Measurements from ENCODE around the gene ZSCAN20.

Gene ZSCAN20

DNA sequence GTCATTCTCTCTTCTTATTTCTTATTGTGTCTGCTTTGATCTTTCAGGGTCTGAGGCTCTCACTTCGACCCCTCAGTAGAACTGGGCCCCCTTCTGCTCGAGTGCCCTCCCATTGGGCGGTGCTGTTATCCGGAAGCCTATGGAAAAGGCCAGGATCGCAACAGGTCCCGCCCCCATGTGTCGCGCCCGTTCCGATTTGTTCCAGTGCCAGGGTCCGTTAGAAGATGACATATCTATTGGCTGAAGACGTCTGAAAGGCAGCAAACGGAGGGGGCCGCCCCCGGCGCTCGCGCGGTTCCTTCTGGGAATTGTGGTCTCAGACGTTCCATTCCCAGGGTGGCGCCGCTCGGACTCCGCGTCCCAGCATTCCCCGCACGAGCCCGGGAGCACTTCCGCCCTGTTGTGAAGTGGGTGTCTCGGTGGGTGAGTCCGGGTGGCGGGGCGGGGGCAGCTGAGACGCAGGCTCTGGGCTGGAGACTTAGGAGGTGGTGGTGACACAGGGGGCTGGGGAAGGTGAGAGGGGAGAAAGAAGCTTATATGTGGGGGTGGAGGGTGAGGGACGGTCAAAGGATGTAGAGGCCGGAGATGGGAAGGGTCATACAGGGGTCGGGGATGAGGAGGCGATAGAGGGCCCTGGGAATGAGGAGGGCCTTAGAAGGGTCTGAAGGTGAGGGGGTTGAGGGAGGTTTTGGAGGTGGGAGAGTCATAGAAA is at the start of gene ZSCAN20:
Gene ZSCAN20 (plus strand): TSS at position 377 of the 712 bp plus-strand sequence. CDS start 6,644 bp downstream, outside the sequence.
- in situ Hi-C loops (cut with MboI; ENCODE audit: low sequenced_read_pairs): no loop called here

- in situ Hi-C loops (cut with MboI; ENCODE audit: low sequenced_read_pairs): no loop called here
These were observed 48.2 kb upstream of the ZSCAN20 start for GRCh38 chr1:33424205-33424604.

- in situ Hi-C loops (cut with MboI; ENCODE audit: low sequenced_read_pairs): no loop called here
These were observed 47.8 kb upstream of the ZSCAN20 start for GRCh38 chr1:33424610-33425009.

DNA sequence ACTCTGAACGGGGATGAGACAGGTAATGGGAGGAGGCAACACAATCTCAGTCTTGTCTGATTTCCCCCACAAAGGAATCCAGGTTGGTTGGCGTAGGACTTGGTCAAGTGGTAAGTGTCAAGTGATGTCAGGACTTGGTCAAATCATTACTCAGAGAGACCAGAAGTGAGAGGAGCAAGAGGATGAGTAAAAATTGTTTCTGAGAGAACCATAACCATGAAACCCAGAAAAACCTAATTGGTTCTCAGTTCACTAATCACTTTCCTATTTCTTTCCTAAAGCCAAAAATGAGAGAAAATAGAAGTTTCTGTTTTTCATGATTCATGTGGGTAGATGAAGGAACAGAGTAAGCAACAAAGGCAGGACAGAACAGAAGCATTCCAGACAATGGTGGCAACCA is 46.5 kb upstream of the ZSCAN20 start:
- in situ Hi-C loops (cut with MboI; ENCODE audit: low sequenced_read_pairs): no loop called here

DNA sequence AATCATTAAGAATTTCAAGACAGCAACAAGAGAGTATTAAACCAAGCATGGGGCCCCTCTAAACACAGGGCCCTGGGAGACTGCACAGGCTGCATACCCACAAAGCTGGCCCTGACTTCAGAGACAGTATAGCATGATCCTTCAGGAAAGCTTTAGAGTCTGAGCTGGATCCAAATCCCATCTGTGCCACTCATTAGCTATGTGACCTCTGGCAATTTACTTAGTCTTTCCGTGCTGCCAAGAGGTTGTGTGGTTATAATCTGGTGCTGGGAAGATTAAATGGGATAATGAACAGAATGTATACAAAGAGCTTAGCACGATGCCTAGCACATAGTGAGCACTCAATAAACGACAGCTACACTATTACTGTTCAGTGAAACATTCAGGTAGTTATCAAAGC is 45.5 kb upstream of the ZSCAN20 start:
- in situ Hi-C loops (cut with MboI; ENCODE audit: low sequenced_read_pairs): no loop called here

DNA sequence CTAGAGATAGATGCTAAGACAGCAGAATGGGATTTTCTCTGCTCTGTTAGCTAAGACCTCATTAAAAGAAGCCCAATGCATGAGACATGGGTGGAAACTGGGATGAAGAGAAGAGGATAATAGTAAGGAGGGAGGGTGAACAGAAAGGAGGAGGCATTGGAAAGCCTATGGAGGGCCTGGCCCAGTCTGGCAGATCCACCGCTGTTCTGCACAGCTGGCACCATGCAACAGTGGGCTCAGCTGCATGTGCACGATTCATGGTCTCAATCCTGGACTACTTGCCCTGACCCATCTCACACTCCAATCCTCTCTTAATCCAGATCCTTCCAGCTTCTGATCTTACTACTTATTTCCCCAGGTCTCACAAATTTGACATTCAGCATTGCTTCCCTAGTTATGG is 43.8 kb upstream of the ZSCAN20 start:
- in situ Hi-C loops (cut with MboI; ENCODE audit: low sequenced_read_pairs): no loop called here

GRCh38 chr1:33429332-33429731 is 43.1 kb upstream of the ZSCAN20 start:
- in situ Hi-C loops (cut with MboI; ENCODE audit: low sequenced_read_pairs): no loop called here

- in situ Hi-C loops (cut with MboI; ENCODE audit: low sequenced_read_pairs): no loop called here
These were observed 42.4 kb upstream of the ZSCAN20 start for GRCh38 chr1:33429856-33430691.

- in situ Hi-C loops (cut with MboI; ENCODE audit: low sequenced_read_pairs): no loop called here
These were observed 41.5 kb upstream of the ZSCAN20 start, which contains the start of gene PHC2 for GRCh38 chr1:33430692-33431593. Gene PHC2, minus strand, starts transcription at chr1:33431095. Its CDS starts 55,556 bp downstream, at chr1:33375539.

- in situ Hi-C loops (cut with MboI; ENCODE audit: low sequenced_read_pairs): no loop called here
These were observed 38.7 kb upstream of the ZSCAN20 start for GRCh38 chr1:33433509-33434362.

DNA sequence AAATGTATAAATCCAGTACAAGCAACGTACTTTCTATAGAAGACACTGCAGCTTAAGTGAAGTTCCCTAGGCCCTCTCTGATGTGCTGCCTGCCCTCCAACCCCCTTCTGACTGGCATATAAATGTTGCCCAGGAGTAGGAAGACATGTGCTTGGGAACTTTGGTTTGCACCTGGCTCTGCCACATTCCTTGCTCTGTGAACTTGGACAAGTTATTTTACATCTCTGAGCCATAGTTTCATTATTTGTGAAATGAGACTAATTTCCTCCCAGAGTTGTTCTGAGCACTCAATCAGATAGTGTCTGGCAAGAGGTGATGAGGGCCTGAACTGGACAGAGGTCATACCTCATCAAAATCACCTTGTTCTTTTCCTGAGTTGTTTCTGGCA is 38.1 kb upstream of the ZSCAN20 start:
- in situ Hi-C loops (cut with MboI; ENCODE audit: low sequenced_read_pairs): no loop called here

- in situ Hi-C loops (cut with MboI; ENCODE audit: low sequenced_read_pairs): no loop called here
These were observed 37.2 kb upstream of the ZSCAN20 start for GRCh38 chr1:33435096-33435820.

DNA sequence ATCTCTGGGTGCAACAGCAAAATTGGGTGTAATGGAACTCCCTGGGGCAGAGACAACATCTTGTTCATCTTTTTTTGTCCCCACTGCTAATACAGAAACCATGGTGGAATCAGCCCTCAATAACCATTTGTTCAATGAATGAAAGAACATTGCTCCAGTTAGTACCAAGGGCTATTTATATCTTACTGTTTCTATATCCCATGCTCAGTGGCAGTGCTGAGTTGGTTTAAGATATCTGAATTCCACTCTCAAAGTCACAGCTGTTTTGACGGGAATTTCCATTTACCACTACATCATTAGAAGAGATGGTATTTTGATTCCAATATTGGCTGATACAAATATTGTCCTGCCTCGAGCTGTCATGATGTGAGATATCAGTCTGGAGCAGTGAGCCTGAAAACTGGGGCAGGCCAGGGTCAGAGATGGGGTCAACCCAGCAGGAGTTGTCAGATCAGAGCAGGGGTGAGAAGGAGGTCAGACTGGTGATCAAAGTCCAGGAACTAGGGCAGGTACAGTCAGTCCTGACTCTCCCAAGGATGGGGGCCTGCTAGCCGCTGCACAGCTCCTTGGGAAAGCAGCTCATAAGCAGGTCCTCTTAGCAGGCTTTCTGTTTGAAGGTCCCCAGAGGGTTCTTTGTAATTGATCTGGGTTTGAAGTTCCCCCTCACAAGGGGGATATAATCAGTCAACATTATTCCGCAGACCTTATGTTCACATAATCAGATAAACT is 35.7 kb upstream of the ZSCAN20 start:
- in situ Hi-C loops (cut with MboI; ENCODE audit: low sequenced_read_pairs): no loop called here

GRCh38 chr1:33438364-33439160 is 33.9 kb upstream of the ZSCAN20 start:
- in situ Hi-C loops (cut with MboI; ENCODE audit: low sequenced_read_pairs): no loop called here

DNA sequence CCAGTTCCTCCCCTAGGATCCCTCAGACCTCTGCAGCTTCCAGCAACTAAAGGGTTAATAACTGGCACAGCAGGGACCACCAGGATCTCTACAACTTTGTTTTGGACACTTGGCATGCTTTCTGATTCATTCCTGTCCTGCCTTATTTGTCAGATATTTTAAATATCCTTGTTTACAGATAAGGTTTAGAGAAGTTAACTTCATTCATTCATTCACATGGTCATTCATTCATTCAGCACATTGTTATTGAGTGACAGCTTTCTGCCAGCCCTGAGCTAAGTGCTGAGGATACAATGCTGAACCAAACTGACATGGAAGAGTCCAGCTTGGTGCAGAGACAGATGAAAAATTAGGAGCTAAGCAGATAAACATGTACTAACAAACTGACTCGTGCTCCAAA is 32.8 kb upstream of the ZSCAN20 start:
- in situ Hi-C loops (cut with MboI; ENCODE audit: low sequenced_read_pairs): no loop called here

- in situ Hi-C loops (cut with MboI; ENCODE audit: low sequenced_read_pairs): no loop called here
These were observed 31.2 kb upstream of the ZSCAN20 start for GRCh38 chr1:33441088-33441745.

DNA sequence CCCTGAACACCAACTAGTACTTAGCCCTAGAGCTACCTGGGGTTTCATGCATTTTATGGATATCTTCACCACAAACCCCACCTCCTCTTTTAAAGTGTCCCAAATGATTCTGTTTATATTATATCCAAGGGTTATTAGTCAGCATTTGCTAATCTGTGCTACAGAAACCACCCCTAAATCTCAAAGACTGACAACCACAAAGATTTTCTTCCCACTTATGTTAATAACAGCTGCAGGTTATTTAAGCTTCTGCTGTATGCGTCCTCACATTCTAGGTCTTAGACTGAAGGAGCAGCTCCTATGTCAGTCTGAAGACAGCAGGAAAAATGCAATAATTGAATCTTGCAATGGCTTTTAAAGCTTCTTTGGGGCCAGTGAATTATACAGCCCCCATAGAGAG is 30.3 kb upstream of the ZSCAN20 start:
- in situ Hi-C loops (cut with MboI; ENCODE audit: low sequenced_read_pairs): no loop called here
